ENCODE data around the gene YY2. TPM values are rescaled to one million over a fixed set of nuclear protein-coding genes. Genes with fewer than 3 reads are reported as not detected.
"Not testable (repeated sequence)": the region's sequence is repeated elsewhere in the genome, so short reads cannot be mapped to it uniquely, and the experiment has no call there.

YY2 gene
- total RNA-seq, 1 donor from 2014 or later: 1.1 TPM

DNA sequence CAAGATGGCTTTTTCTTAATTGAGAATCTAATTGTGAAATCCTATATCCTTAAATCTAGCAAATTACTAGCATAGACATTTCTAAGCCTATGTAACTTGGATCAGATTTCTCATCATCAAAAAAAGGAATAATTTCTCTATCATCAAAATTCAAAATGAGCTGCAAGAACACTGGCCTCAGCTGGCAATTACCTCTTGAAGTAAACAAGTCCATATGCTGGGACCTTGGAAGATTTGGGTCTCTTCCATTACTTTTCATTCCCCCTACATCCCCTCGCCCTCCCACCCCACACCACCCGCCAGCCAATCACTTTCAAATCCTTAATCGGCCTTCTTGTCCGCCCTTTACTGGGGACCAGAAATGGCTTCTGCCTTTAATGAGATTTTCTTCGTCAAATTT, 39.7 kb upstream of the YY2 start:
- Histone ChIP-seq H3K4me3 (no peak overlapping the region), H3K4me1 (no peaks in the 10 kb centered on the region), H3K27me3 (ENCODE audit: low read depth) (no peaks in the 10 kb centered on the region), H3K9me3 (no peaks in the 10 kb centered on the region), H3K36me3 (no peaks in the 10 kb centered on the region), H3K27ac (no peak overlapping the region)
- ATAC-seq: no peak
- TF ChIP-seq, protein P1, sequence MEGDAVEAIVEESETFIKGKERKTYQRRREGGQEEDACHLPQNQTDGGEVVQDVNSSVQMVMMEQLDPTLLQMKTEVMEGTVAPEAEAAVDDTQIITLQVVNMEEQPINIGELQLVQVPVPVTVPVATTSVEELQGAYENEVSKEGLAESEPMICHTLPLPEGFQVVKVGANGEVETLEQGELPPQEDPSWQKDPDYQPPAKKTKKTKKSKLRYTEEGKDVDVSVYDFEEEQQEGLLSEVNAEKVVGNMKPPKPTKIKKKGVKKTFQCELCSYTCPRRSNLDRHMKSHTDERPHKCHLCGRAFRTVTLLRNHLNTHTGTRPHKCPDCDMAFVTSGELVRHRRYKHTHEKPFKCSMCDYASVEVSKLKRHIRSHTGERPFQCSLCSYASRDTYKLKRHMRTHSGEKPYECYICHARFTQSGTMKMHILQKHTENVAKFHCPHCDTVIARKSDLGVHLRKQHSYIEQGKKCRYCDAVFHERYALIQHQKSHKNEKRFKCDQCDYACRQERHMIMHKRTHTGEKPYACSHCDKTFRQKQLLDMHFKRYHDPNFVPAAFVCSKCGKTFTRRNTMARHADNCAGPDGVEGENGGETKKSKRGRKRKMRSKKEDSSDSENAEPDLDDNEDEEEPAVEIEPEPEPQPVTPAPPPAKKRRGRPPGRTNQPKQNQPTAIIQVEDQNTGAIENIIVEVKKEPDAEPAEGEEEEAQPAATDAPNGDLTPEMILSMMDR (IDR thresholded peaks at IDR 0.05): no peak
- DNase-seq: no peak
- intact Hi-C loops (cut with DNase I): no loop called here

DNA sequence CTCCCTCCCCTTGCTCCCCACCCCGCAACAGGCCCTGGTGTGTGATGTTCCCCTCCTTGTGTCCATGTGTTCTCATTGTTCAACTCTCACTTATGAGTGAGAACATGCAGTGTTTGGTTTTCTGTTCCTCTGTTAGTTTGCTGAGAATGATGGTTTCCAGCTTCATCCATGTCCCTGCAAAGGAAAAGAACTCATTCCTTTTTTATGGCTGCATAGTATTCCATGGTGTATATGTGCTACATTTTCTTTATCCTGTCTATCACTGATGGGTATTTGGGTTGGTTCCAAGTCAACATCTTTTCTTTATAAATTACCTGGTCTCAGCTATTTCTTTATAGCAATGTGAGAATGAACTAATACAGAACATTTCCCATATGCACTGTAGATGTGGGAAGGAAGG, 35.6 kb upstream of the YY2 start:
- DNase-seq; ATAC-seq; H3K36me3 ChIP-seq; H3K27me3 ChIP-seq (ENCODE audit: low read depth); H3K4me3 ChIP-seq; H3K9me3 ChIP-seq; H3K27ac ChIP-seq; H3K4me1 ChIP-seq; intact Hi-C loops (cut with DNase I): not testable (repeated sequence)

DNA sequence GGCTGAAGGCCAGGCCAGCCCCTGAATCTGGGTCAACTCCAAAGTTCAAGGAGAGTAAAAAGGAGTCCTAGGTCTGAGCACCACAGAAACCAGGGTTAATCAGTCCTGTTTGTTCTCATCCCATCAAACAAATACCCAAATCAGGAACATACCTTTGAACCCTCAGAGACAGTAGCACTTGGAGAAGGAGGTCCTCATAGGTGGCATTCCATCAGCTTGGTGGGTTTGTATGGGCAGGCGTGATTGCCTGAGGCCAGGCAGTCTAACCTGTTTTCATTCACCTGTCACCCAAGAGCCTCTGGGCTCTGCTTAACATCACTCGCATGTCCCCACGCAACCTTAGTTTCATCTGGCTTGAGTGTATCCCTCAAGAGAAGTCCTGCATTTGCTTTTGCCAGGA, 33.9 kb upstream of the YY2 start:
- ATAC-seq (no peak), DNase-seq (no peak)
- TF ChIP-seq, protein P1 (IDR thresholded peaks at IDR 0.05): no peak
- no peaks in the 10 kb centered on the region for H3K4me1 ChIP-seq
- intact Hi-C loops (cut with DNase I): no loop called here
- H3K4me3 ChIP-seq: no peak overlapping the region
- H3K9me3 ChIP-seq: no peaks in the 10 kb centered on the region
- no peaks in the 10 kb centered on the region for H3K27me3 ChIP-seq (ENCODE audit: low read depth)
- no peaks in the 10 kb centered on the region for H3K36me3 ChIP-seq
- H3K27ac ChIP-seq: no peak overlapping the region

DNA sequence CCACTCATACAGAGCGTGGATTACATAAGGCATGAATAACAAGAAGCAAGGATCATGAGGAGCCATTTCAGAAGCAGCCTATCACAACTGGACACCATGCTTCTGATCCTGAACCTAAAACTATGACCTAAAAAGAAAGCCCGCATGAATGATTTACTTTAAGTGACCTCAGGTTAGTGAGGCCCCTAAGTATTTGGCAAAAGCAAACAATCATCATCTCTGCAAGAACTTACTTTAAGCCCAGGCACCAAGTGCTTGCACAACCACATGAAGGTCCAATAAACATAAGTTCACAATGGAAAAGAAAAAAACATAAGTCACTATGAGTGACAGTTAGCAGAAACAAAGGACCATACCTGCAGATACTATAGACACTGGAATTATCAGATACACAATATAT, 24.3 kb upstream of the YY2 start:
- Histone ChIP-seq H3K27me3 (ENCODE audit: low read depth) (no peaks in the 10 kb centered on the region), H3K4me1 (no peaks in the 10 kb centered on the region), H3K27ac (no peak overlapping the region), H3K4me3 (no peak overlapping the region), H3K36me3 (no peaks in the 10 kb centered on the region), H3K9me3 (no peaks in the 10 kb centered on the region)
- DNase-seq: no peak
- no peak for ATAC-seq
- TF ChIP-seq, protein P1 (IDR thresholded peaks at IDR 0.05): no peak
- intact Hi-C loops (cut with DNase I): no loop called here

DNA sequence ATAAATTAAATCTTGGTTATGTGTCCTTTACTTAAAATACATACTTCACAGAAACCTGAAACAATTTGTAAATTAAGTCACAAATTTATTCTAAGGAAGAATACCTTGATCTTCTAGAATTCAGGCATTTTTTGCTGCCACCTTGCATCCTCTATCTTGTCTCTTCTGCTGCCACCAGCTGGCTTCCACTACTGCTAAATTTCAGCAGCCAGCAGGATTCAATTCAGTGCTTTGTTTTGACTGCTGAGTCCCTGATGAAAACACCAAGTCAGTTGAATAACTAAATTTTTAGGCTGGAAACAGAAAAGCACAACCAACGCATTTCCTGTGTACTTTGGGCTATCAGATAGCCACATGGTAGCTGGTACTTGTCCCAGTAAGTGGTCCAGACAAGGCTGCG, 18.7 kb upstream of the YY2 start:
- intact Hi-C loops (cut with DNase I): no loop called here
- no peak for ATAC-seq
- no peak overlapping the region for H3K27ac ChIP-seq
- no peaks in the 10 kb centered on the region for H3K27me3 ChIP-seq (ENCODE audit: low read depth)
- DNase-seq: no peak
- TF ChIP-seq, protein P1 (IDR thresholded peaks at IDR 0.05): no peak
- no peaks in the 10 kb centered on the region for H3K36me3 ChIP-seq
- H3K4me1 ChIP-seq: no peaks in the 10 kb centered on the region
- H3K9me3 ChIP-seq: no peaks in the 10 kb centered on the region
- no peak overlapping the region for H3K4me3 ChIP-seq

DNA sequence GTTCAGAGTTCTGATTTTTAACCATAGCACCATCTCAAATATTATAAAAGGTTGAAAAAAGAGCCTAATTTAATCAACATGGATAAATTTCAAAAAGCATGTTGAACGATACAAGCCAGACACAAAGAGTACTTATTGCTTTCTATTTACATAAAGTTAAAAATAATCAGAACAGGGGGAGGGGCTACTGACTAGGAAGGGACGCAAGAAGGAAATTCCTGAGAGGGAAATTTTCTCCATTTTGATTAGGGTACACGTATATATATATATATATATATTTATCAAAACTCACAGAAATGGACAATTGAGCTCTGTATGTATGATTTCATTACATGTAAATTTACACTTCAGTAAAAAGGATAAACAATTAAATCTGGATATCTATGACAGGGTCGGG, 16.9 kb upstream of the YY2 start:
- peak; percentile 57 to 70 for ATAC-seq
- no peaks in the 10 kb centered on the region for H3K4me1 ChIP-seq
- no peaks in the 10 kb centered on the region for H3K9me3 ChIP-seq
- peak overlapping the region; percentile 84 for H3K27ac ChIP-seq
- TF ChIP-seq, protein P1 (IDR thresholded peaks at IDR 0.05): no peak
- H3K36me3 ChIP-seq: peaks cover 5% of the 10 kb centered on the region
- intact Hi-C loops (cut with DNase I): no loop called here
- peak overlapping the region; percentile 67 for H3K4me3 ChIP-seq
- DNase-seq: no peak
- no peaks in the 10 kb centered on the region for H3K27me3 ChIP-seq (ENCODE audit: low read depth)
